ENCODE measurements around the gene TPGS1.

- TF ChIP-seq PHF8 (conservative IDR thresholded peaks at IDR 0.05; ENCODE audit: low read depth, low read length) (no peak), YY1 (IDR thresholded peaks at IDR 0.05; ENCODE audit: low read depth, low read length) (no peak), TAF7 (optimal IDR thresholded peaks at IDR 0.05; ENCODE audit: borderline replicate concordance, low read depth, low read length) (no peak)
Observed at GRCh38 chr19:480016-480855, 27.1 kb upstream of the TPGS1 start.
